GM21447 (cell line): ENCODE results near the gene RABEP2.
A peak's percentile ranks its signal among the peaks of the same experiment; 100 is the strongest.
"Not testable (repeated sequence)": the region's sequence is repeated elsewhere in the genome, so short reads cannot be mapped to it uniquely, and the experiment has no call there.

Experiments
- ATAC-seq: cut with Tn5 transposase; IDR thresholded peaks from one replicate; pipeline ENCODE4 v1.9.1; 2021; ENCODE audit not compliant: unreplicated experiment

Gene RABEP2, protein sequence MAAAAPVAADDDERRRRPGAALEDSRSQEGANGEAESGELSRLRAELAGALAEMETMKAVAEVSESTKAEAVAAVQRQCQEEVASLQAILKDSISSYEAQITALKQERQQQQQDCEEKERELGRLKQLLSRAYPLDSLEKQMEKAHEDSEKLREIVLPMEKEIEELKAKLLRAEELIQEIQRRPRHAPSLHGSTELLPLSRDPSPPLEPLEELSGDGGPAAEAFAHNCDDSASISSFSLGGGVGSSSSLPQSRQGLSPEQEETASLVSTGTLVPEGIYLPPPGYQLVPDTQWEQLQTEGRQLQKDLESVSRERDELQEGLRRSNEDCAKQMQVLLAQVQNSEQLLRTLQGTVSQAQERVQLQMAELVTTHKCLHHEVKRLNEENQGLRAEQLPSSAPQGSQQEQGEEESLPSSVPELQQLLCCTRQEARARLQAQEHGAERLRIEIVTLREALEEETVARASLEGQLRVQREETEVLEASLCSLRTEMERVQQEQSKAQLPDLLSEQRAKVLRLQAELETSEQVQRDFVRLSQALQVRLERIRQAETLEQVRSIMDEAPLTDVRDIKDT

GRCh38 chr16:28924762-28925385 lies at the start of gene RABEP2:
TSS of gene RABEP2 (minus strand) at chr16:28925238. CDS start at chr16:28925163, 75 bp downstream.
- ATAC-seq: peak; percentile 49

DNA sequence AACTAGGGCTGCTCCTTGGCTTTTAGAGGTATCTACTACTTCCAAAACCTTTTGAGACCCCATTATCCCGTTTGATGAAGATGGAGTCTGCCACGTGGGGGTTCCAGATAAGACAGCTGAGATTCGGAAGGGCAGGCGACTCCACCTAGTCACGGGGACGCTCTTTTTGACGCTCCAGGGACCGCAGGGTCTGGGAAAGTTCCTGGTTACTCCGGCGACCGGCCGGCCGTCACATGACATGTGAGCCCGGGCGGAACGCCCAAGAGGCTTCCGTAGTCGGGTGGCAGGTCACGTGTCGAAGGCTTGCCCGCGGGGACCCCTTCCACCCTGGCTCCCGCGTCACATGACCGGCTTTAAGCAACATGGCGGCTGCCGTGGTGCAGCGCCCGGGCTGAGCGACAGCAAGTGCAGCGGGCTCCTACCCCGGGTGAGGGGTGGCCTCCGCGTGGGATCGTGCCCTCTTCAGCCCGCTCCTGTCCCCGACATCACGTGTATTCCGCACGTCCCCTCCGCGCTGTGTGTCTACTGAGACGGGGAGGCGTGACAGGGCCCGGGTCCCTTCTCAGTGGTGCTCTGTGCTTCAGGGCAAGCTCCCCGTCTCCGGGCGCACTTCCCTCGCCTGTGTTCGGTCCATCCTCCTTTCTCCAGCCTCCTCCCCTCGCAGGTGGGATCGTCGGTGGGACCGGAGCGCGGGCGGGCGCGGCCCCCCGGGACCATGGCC lies 49.6 kb upstream of the RABEP2 start, which contains the start of gene SPNS1:
Gene SPNS1, plus strand, starts transcription at position 342 of the 721 bp plus-strand sequence. Its CDS starts 374 bp downstream, at position 716.
- peak; percentile 78 for ATAC-seq

GRCh38 chr16:28974007-28974436 lies 49.0 kb upstream of the RABEP2 start:
- ATAC-seq: peak; percentile 9

GRCh38 chr16:28969696-28970095 lies 44.7 kb upstream of the RABEP2 start:
- not testable (repeated sequence) for ATAC-seq

DNA sequence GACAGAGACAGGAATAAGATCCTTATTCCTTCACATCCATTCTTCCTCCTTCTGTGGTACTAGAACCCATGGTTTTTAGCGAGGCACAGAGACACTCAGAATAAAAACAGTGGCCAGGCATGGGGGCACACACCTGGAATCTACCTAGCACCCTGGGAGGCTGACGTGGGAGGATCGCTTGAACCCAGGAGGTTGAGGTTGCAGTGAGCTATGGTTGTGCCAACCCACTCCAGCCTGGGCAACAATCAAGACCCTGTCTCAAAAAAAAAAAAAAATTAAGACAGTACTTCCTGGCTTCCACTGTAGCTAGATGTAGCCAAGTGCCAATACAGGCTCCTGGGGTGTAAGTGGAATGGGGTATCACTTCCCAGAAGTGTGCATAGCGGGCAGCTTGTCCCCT lies 42.1 kb upstream of the RABEP2 start:
- no peak for ATAC-seq

GRCh38 chr16:28964496-28964895 lies 39.5 kb upstream of the RABEP2 start:
- ATAC-seq: no peak

DNA sequence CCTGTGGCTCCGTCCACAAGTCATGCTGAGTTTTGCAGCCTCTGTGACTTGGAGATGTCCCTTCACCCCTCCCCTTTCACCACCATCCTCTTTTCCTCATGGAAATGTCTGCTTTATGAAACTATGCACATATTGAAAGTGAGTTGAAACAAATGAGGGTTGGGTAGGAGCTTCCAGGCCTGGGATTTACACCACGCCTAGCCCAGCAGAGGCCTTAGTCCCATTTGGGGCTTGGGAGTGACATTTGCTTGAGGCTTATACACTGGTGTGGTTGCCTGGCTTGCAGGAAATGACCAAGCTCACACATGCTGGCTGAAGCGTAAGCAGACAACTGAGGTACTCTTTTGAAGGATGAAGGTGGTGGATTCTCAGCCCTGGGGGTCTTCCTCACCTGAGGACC lies 39.0 kb upstream of the RABEP2 start:
- no peak for ATAC-seq

DNA sequence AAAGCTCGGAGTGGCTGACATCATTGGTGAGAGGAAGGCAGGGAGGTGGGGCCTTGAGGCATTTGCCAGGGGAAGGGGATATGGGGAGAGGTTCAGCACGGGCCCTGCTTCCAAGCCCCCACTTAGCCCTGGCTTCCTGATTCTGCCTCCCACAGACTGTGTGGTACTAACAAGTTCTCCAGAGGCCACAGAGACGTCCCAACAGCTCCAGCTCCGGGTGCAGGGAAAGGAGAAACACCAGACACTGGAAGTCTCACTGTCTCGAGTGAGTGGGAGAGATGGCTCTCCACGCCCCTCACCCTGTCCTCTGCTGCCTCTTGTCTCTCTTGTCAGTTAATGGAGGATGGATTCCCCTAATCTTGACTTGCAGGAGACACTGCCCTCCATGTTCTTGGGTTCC lies 33.8 kb upstream of the RABEP2 start:
- ATAC-seq: no peak

DNA sequence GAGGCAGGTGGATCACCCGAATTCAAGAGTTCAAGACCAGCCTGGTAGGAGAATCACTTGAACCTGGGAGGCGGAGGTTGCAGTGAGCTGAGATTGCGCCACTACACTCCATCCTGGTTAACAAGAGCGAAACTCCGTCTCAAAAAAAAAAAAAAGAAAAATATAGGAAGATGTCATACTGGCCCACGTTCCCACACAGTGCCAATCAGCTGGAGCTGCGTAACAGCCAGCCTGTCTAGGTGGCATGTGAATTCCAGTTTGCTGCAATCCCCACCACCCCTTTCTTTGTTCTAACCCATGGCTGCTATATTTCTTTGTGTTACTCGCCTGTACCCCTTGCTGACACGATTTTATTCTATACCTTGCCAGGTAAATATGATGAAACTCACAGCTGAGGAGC lies 33.2 kb upstream of the RABEP2 start:
- no peak for ATAC-seq

GRCh38 chr16:28951410-28951943 lies 26.4 kb upstream of the RABEP2 start:
- no peak for ATAC-seq

DNA sequence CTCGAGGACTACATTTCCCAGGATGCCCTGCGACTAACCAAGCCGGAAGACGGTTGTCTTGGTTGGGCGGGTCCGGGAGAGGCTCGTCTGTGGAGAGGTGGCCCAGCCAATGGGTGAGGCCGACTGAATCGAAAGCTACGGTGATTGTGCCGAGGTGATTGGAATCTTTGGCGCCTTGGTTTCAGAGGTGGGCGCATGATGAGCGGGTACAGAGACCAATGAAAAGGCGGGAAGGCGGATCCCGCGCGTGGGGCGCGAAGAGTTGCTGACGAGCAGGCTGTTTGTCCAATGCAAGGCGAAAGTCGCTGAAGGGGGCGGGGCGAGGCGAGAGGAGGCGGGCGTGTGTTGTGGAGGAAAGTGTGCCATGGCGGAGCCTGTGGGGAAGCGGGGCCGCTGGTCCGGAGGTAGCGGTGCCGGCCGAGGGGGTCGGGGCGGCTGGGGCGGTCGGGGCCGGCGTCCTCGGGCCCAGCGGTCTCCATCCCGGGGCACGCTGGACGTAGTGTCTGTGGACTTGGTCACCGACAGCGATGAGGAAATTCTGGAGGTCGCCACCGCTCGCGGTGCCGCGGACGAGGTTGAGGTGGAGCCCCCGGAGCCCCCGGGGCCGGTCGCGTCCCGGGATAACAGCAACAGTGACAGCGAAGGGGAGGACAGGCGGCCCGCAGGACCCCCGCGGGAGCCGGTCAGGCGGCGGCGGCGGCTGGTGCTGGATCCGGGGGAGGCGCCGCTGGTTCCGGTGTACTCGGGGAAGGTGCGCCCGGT lies 25.8 kb upstream of the RABEP2 start, which contains the start of gene NFATC2IP:
Gene NFATC2IP, plus strand, starts transcription at position 290 of the 762 bp plus-strand sequence. Its CDS starts 75 bp downstream, at position 365.
- peak; percentile 94 for ATAC-seq

DNA sequence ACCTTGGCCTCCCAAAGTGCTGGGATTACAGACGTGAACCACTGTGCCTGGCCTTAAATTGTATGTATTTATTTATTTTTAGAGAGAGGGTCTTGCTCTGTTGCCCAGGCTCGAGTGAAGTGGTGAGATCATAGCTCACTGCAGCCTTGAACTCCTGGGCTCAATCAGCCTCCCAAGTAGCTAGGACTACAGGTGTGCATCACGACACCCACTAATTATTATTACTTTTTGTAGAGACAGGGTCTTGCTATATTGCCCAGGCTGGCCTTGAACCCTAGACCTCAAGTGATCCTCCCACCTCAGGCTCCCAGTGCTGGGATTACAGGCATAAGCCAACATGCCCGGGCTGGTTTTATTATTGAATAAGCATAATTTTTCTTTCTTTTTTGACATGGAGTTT lies 21.6 kb upstream of the RABEP2 start:
- no peak for ATAC-seq

DNA sequence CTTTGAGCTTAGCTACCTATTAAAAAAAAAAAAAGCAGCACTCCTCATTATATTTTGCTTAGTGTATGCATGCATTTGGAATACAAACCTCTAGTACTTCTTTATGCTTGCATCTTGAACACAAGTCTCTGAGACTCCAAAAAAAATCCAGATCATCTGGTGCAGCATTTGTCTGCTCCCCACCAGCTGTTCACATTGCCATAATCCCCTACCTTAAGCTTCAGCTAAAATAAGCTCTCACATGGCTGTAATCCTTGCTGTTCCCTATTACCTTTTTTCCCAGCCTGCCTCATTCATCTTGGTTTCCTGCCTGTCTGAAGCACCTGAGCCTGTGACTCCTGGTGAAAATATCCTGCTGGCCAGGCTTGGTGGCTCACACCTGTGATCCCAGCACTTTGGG lies 18.2 kb upstream of the RABEP2 start:
- no peak for ATAC-seq

DNA sequence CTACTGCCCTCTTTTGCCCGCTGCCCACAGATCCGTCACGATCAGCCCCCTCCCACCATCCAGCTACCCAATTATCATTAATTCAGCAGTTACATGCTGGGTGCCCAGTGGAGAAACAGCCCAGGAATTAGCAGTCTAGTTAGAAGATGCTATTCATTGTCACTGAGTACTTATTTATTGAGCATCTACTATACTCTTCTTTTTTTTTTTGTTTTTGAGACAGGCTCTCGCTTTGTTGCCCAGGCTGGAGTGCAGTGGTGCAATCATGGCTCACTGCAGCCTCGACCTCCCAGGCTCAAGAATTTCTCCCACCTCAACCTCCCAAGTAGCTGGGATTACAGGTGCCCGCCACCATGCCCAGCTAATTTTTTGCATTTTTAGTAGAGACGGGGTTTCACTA lies 14.8 kb upstream of the RABEP2 start:
- not testable (repeated sequence) for ATAC-seq

DNA sequence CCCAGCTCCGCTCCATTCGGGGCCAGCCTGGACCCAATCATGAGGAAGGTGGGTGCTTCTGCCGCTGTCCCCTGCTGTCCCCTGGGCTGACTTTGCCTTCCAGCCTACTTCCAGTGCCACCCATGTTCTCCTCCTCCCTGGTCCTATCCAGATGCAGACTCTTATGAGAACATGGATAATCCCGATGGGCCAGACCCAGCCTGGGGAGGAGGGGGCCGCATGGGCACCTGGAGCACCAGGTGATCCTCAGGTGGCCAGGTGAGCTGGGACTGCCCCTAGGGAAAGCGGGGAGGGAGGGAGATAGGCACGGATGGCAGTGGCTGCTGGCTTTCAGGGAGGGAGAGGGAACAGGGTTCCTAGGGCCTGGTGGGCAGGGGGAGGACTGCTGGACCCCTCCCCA lies 13.7 kb upstream of the RABEP2 start:
- no peak for ATAC-seq

GRCh38 chr16:28937222-28937876 lies 12.3 kb upstream of the RABEP2 start:
- no peak for ATAC-seq

GRCh38 chr16:28936784-28937155 lies 11.7 kb upstream of the RABEP2 start:
- ATAC-seq: no peak

DNA sequence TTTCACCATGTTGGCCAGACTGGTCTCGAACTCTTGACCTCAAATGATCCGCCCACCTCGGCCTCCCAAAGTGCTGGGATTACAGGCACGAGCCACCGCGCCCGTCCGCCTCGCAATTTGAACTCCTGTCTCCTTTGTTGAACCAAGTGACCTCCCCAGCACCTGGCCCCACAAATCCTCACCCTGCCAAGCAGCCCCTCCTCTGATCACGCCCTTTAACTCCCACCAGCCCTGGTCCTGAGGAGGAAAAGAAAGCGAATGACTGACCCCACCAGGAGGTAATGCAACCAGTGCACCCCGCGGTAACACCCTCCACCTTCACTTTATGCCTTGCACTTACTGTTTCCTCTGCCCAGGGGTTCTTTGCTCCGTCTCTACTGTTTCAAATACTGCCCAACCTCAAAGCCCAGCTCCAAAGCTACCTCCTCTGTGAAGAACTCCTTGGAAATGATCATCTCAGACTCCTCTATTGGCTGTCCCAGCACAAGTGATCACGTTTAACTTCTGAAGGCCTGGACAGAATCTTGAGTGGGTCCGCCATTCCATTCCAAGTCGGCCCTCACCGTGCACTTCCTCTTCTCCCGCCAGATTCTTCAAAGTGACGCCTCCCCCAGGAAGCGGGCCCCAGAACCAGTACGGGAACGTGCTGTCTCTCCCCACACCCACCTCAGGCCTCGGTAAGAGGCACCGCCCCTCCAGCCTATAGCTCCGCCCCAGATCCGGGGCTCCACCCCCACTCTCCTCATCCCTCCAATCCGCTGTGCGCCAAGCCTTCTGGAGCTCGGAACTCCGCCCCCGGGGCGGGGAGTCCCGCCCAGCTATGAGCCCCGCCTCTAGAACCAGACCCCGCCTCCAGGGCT lies 11.1 kb upstream of the RABEP2 start:
- ATAC-seq: peak; percentile 71

DNA sequence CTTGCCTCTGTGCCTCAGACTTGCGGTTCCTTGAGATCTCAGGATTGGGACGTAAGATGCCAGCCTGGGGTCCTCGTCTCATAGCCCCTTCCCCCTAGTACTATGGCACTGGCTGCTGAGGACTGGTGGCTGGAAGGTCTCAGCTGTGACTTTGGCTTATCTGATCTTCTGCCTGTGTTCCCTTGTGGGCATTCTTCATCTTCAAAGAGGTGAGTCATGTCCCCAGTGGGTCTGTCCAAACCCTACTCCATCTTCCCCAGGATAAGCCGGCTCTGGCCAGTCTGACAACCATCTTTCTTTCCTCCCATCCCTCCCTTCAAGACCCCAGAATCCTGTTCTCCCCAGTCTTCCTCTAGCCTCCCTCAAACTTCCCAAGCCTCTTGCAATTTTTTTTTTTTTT lies 10.3 kb upstream of the RABEP2 start:
- no peak for ATAC-seq
